ENCODE measurements around the gene GPR160.

GPR160 gene

GRCh38 chr3:170023165-170023564, 14.6 kb upstream of the GPR160 start:
- Histone ChIP-seq H3K36me3 (ENCODE audit: control insufficient read depth, insufficient read depth, low read length) (no peaks in the 10 kb centered on the region), H3K79me2 (no peaks in the 10 kb centered on the region), H3K9me3 (ENCODE audit: control insufficient read depth, low read length) (no peaks in the 10 kb centered on the region), H3K4me3 (ENCODE audit: low read depth, low read length) (no peak overlapping the region), H3K9ac (no peak overlapping the region), H3K4me2 (ENCODE audit: low read length) (no peak overlapping the region), H3K27ac (no peak overlapping the region), H3K4me1 (no peaks in the 10 kb centered on the region), H2AFZ (no peak overlapping the region), H3K27me3 (ENCODE audit: control insufficient read depth, insufficient read depth, low read length) (no peaks in the 10 kb centered on the region)
- no peak for TF ChIP-seq CTCF (IDR thresholded peaks at IDR 0.05)

- H3K79me2 ChIP-seq: no peaks in the 10 kb centered on the region
- no peaks in the 10 kb centered on the region for H3K4me1 ChIP-seq
- H3K36me3 ChIP-seq (ENCODE audit: control insufficient read depth, insufficient read depth, low read length): no peaks in the 10 kb centered on the region
- no peaks in the 10 kb centered on the region for H3K9me3 ChIP-seq (ENCODE audit: control insufficient read depth, low read length)
- no peaks in the 10 kb centered on the region for H3K27me3 ChIP-seq (ENCODE audit: control insufficient read depth, insufficient read depth, low read length)
- no peak for TF ChIP-seq CTCF (IDR thresholded peaks at IDR 0.05)
- H3K4me2 ChIP-seq (ENCODE audit: low read length): no peak overlapping the region
- no peak overlapping the region for H2AFZ ChIP-seq
- no peak overlapping the region for H3K4me3 ChIP-seq (ENCODE audit: low read depth, low read length)
- no peak overlapping the region for H3K9ac ChIP-seq
- H3K27ac ChIP-seq: no peak overlapping the region
These were observed 13.2 kb upstream of the GPR160 start for GRCh38 chr3:170024581-170024980.

- no peak for TF ChIP-seq CTCF (IDR thresholded peaks at IDR 0.05)
- no peak overlapping the region for H3K27ac ChIP-seq
- H3K4me1 ChIP-seq: no peaks in the 10 kb centered on the region
- H2AFZ ChIP-seq: no peak overlapping the region
- no peak overlapping the region for H3K9ac ChIP-seq
- H3K4me3 ChIP-seq (ENCODE audit: low read depth, low read length): no peak overlapping the region
- H3K9me3 ChIP-seq (ENCODE audit: control insufficient read depth, low read length): no peaks in the 10 kb centered on the region
- H3K36me3 ChIP-seq (ENCODE audit: control insufficient read depth, insufficient read depth, low read length): no peaks in the 10 kb centered on the region
- no peaks in the 10 kb centered on the region for H3K79me2 ChIP-seq
- no peak overlapping the region for H3K4me2 ChIP-seq (ENCODE audit: low read length)
- no peaks in the 10 kb centered on the region for H3K27me3 ChIP-seq (ENCODE audit: control insufficient read depth, insufficient read depth, low read length)
These were observed 10.3 kb upstream of the GPR160 start for GRCh38 chr3:170027233-170028102.

GRCh38 chr3:170033489-170033888, 4.3 kb upstream of the GPR160 start:
- H3K9ac ChIP-seq: no peak overlapping the region
- no peak overlapping the region for H3K4me2 ChIP-seq (ENCODE audit: low read length)
- H3K27ac ChIP-seq: no peak overlapping the region
- H3K79me2 ChIP-seq: no peaks in the 10 kb centered on the region
- no peaks in the 10 kb centered on the region for H3K9me3 ChIP-seq (ENCODE audit: control insufficient read depth, low read length)
- H3K4me3 ChIP-seq (ENCODE audit: low read depth, low read length): no peak overlapping the region
- H3K36me3 ChIP-seq (ENCODE audit: control insufficient read depth, insufficient read depth, low read length): no peaks in the 10 kb centered on the region
- no peaks in the 10 kb centered on the region for H3K4me1 ChIP-seq
- no peak overlapping the region for H2AFZ ChIP-seq
- H3K27me3 ChIP-seq (ENCODE audit: control insufficient read depth, insufficient read depth, low read length): no peaks in the 10 kb centered on the region
- no peak for TF ChIP-seq CTCF (IDR thresholded peaks at IDR 0.05)

Data from parathyroid adenoma (tissue), 2 donors.